Lung microvascular endothelial cell (primary cell): ENCODE results near the gene SLC2A11. TPM values are rescaled to one million over a fixed set of nuclear protein-coding genes. Genes with fewer than 3 reads are reported as not detected.
"Not testable (repeated sequence)": the region's sequence is repeated elsewhere in the genome, so short reads cannot be mapped to it uniquely, and the experiment has no call there.

ENCODE experiments used
- DNase-seq, 2 donors: peaks; one replicate each; pipeline versions ENCODE4 v3.0.0 to v3.0.0-alpha.2; 2010; ENCODE audit warnings: low read depth in 2 of 2
- total RNA-seq: library from RNA; depleted of rRNA; stranded (reverse); fragments of >200 nt; gene quantifications from 2 replicates; pipeline ENCODE4 v1.2.1, GENCODE V29; 2014

Gene SLC2A11
- total RNA-seq, 1 donor from 2014 or later: 4.0 TPM

GRCh38 chr22:23847310-23847920 is 10.3 kb upstream of the SLC2A11 start:
- DNase-seq: no peak

DNA sequence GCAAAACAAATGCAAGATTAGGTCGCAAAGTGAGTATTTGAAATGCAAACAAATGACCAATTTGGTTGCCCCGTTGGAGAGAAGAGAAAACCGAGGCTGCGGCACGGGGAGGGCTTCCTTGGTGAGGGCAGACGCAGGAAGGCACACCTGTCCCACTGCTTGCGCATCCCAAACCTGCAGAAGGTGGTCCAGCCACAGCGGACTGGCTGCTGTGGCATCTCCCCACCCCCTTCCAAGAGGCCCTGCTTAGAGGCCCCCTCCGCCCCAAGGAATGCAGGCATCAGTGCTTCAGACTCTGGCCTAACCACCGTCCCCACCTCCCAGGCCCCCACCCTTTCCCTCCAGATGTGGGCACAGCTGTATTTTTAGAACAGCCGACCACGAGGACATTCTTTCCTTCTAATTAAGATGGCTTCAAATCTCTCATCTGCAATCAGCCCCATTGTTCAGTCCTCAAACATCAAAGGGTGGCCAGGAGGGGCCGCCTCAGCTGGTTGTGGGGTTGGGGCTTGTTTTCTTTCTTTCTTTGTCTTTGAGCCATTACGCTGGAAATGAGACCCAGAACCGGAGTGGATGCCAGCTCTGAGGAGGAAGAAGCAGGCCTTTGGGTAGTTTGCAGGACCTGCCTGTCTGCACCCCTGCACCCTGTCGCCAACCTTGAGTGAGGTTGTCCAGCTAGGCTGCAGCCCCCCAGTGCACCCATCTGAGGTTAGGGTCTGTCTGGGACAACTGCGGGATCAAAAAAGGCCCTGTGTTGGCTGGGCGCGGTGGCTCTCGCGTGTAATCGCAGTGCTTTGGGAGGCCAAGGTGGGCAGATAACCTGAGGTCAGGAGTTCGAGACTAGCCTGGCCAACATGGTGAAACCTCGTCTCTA is 9.4 kb upstream of the SLC2A11 start:
- DNase-seq: no peak

DNA sequence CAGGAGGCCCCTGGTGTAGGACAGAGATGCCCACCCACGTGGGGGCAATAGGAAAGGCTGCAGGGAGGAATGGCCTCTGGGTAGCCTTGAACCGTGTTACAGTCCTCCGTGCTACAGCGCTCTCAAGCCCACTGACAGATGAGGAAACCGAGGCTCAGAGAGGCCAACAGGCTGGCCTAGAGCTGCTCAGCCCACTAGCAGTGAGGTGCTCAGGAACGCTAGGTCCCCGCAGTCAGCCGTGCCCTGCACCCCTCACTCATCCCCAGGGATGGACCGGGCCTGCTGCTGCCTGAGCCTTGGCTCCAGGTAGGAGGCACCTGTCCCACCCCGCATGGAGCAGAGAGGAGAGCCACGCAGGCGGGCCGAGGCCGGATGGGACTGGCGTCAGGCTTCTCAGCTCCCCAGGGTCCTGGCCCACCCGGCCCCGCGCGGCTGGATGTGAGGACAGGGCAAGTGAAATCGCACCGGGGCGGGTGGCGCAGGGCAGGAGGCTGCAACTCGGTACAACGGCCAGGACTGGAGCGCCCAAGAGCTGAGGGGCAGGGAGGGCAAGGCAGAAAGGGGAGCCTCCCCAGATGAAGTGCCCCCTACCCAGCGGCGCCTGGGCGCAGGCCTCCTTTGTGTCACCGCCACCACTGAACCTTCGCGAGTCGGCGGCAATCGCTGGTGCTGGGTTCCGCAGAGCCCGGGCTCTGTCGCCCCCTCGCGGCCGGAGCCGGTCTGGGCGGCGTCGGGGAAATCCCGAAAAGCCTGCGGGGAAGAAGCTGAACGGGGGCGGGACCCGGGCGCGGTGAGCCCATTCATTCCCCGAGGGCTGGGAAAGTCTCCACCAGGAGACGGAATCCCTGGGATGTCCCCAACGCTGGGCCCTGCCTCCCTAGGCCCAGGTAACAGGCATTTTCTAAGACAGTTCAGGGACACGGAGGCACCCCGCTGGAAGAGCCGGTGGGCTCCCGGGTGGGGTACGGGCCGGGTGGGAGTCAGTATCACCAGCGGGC is 8.4 kb upstream of the SLC2A11 start:
- DNase-seq: peak; percentile 68 to 81

DNA sequence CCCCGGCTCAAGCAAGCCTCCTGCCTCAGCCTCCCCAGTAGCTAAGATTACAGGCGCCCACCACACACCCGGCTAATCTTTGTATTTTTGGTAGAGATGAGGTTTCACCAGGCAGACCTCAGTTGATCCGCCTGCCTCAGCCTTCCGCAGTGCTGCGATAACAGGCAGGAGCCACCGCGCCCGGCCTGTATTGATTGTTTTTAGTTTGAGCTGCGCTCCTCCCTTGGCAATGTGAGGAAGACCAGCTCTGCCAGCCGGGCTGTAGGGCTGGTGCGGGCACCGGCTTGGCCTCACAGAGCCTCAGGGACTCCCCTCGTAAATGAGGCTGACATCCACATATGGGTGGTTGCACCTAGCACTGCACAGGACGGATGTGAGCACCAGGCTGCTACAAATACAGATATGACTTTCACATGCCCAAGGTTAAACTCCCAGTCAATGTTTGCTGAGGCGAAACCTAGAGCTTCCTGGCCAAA is 7.5 kb upstream of the SLC2A11 start:
- DNase-seq: no peak

DNA sequence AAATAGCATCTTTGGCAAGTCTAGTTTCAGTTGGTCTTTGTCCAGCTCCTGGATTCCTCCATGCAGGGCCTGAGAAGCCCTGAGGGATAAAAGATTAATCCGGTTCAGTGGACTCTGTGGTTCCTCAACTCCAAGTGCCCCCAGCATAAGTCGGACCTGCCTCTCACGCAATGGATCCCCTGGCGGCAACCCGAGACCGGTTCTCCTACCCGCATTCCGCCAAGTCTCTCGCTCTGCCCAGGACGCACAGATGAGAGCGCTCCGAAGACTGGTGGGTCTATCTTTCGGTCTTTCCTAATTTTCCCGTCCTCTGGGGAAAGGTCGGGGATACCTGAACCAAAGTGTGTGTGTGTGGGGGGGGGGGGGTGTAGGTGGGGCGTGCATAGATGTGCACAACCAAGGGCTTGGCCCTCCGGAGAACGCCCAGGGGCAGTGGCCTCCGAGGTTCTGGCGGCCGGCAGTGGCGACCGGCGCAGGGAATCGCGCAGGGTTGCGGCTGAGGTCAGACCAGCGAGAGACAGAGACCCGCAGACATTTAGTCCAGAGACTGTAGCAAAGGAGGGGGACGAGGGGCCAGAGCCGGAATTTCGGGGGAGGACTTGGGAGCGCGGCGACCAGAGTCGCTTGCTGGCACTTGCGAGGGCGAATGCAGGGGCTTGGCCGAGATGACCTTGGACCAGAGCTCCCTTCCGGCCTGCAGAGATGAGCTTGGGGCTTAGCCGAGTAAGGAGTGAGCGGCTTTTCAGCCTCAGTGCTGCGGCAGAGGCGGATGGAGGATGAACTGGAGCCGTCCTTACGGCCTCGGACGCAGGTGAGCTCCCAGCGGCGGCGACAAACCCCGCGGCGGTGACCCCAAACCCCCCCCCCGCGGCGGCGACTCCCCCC is 712 bp upstream of the SLC2A11 start:
- peak in 1 of 2 donors; percentile 36 for DNase-seq

DNA sequence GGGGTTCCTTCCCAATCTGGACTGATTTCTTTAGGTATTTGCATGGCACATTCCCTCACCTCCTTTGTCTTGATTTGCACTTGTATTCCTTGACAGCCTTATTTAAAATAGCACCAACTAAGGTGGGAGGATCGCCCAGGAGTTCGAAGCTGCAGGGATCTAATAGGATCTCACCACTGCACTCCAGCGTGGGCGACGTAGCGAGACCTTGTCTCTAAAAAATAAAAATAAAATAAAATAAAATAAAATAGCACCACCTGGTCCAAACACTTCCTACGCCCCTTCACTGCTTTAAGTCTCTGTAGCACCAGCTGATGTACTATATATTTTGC is 775 bp downstream of the SLC2A11 start:
- DNase-seq: no peak

DNA sequence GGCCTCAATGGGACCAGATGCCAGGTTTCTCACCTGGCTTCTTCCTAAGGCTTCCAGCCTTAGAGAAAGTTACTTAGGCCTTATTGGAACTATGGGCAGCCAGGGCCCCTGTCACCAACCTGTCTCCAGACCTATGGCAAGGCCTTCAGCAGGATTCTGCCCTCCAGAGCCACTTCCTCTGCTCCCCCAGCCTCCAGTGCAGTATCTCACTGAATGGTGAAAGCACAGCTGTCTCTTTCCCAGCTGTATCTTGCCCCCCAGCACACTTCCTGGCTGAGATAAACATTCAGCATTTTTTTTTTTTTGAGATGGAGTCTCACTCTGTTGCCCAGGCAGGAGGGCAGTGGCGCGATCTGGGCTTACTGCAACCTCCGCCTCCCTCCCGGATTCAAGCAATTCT is 1.5 kb downstream of the SLC2A11 start:
- DNase-seq: no peak

GRCh38 chr22:23860187-23860586 is 2.5 kb downstream of the SLC2A11 start:
- DNase-seq: not testable (repeated sequence)

DNA sequence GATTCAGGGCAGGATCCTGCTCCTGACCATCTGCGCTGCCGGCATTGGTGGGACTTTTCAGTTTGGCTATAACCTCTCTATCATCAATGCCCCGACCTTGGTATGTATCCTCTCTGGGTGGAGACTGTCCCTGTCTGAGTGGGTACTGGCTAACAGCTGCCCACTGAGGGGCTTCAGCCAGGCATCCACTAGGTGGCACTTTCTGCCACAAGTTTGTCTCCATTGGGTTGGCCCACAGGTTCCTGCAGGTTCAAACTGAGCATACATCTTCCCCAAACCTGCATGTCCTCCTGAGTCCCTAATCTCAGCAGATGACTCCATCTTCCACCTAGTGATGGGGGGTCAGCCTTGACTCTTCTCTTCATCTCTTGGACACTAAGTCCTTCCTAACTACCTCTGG is 4.4 kb downstream of the SLC2A11 start:
- peak; percentile 71 to 78 for DNase-seq

GRCh38 chr22:23864499-23865154 is 7.0 kb downstream of the SLC2A11 start:
- not testable (repeated sequence) for DNase-seq

- DNase-seq: no peak
Measured at GRCh38 chr22:23868580-23868979, 10.9 kb downstream of the SLC2A11 start.

DNA sequence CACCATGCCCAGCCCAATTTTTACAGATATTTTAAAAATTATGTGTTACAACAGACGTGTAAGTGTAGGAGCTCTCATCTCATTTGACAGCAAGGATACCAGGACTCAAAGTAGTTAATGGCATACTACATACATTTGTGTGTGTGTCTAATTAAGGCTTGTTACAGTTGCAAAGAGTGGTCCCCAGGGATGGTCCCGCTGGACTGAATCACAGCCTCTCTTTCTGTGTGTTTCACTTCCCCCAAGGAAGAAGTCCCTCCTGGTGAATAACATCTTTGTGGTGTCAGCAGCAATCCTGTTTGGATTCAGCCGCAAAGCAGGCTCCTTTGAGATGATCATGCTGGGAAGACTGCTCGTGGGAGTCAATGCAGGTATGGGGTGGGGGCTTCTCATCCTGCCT is 17.2 kb downstream of the SLC2A11 start:
- no peak for DNase-seq

- DNase-seq: no peak
Measured at GRCh38 chr22:23875801-23876200, 18.1 kb downstream of the SLC2A11 start.

DNA sequence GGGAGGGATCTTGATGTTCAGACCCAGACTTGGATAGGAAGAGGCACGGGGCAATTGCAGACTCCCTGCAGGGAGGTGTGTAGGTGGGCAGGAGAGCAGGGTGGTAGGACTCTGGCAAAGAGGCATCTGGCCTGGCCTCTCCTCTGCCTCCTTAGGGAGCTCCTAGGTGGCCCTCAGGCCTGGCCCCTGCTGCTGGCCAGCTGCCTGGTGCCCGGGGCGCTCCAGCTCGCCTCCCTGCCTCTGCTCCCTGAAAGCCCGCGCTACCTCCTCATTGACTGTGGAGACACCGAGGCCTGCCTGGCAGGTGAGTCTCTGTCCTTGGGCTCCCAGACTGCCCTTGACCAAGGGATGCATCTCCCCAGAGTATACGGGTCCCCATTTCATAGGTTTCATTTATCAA is 19.9 kb downstream of the SLC2A11 start:
- DNase-seq: no peak

- DNase-seq: no peak
Measured at GRCh38 chr22:23878219-23878618, 20.5 kb downstream of the SLC2A11 start.

DNA sequence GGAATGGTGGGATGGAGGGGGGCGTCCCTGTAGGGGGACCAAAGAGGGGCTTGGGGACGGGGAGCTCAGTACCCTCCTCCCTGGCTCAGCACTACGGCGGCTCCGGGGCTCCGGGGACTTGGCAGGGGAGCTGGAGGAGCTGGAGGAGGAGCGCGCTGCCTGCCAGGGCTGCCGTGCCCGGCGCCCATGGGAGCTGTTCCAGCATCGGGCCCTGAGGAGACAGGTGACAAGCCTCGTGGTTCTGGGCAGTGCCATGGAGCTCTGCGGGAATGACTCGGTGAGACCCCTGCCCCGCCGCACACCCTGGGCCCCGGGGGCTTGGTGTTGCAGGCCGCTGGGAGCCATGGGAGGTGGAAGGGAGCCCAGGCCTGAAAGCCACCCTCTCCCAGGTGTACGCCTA is 24.7 kb downstream of the SLC2A11 start:
- DNase-seq: no peak

DNA sequence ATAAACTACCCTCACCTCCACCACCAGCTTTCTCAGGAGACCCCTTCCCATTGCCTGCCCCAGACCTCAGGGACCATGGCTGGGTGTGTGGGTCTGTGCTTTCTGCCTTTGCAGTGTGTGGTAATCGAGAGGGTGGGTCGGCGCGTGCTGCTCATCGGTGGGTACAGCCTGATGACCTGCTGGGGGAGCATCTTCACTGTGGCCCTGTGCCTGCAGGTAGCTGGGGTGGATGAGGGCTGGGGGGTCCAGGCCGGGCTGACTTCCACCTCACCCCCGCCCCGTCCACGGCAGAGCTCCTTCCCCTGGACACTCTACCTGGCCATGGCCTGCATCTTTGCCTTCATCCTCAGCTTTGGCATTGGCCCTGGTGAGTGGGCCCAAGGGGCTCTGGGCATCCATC is 26.0 kb downstream of the SLC2A11 start:
- no peak for DNase-seq

DNA sequence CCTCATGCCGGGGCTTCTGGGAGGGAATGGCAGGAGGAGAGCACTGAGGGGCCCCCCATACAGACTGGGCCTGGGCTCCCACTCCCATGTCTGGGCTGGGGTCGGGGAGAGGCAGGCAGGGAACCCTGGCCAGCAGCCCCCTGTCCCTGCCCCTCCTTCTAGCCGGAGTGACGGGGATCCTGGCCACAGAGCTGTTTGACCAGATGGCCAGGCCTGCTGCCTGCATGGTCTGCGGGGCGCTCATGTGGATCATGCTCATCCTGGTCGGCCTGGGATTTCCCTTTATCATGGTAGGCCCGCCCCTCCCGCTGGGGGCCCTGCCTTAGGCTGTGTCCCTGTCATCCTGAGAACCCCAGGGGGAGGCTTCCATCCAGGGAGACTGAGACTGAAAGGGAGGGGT is 26.5 kb downstream of the SLC2A11 start:
- DNase-seq: no peak

DNA sequence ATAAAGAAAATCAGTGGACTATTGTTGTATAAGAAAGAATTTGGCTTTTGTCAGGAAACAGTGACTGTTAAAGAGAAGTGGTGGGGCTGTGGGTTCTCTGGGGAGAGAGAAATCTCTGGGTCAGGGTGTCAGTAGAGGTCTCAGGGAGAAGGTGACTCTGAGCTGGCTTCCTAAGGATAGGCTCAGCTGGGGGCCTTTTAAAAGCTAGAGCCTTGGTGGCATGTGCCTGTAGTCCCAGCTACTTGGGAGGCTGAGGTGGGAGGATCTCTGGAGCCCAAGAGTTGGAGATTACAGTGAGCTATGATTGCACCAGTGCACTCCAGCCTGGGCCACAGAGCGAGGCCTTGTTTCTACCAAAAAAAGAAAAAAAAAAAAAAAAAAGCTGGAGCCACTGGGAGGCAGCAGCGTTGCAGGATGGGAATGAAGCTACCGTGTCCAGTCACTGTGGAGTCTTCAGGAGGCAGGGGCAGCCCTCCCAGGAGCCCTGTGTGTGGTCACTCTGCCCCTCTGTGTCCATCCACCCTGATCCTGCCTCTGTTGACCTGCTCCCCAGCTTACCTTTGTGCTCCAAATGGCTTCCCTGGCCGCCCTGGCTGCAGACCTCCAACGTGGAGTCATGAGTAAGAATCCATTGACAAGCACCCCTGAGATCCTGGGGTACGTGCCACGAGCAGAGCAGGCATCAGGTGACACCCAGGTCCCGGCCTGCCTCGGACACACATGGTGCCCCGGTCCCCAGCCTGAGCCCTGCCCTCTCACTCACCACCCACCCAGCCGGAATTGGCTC is 31.1 kb downstream of the SLC2A11 start:
- DNase-seq: peak in 1 of 2 donors; percentile 38
